Naive thymus-derived CD8-positive, alpha-beta T cell (primary cell): ENCODE measurements around the gene PROK2. TPM values are rescaled to one million over a fixed set of nuclear protein-coding genes. Genes with fewer than 3 reads are reported as not detected.

Experiments
- ATAC-seq, 2 donors: fragments of 150-1000 bp; cut with Tn5 transposase in 1 of 2; sonication (Bioruptor Pico), chemical (Tn5 transposase) in 1 of 2; 1 replicate in 1 of 2; 2 replicates in 1 of 2; pipeline ENCODE4 v1.10.0; 2021; ENCODE audit warnings: mild to moderate bottlenecking in 2 of 2, moderate library complexity in 2 of 2
- POLR2A ChIA-PET: fragments of 350-600 bp; sonication (Branson Sonifier 250); formaldehyde crosslinking; loops from one replicate; lab custom pipeline; 2021; ENCODE audit warnings: antibody characterized with exemption; lab: Charles Lee
- DNase-seq, 10 donors: peaks; one replicate each; pipeline versions ENCODE4 v3.0.0 to v3.0.0-alpha.2; 2020 to 2022
- H3K27ac Mint-ChIP-seq, 10 donors: one replicate each; pipeline ENCODE4 v1.8.0; 2020 to 2022; ENCODE audit warnings: mild to moderate bottlenecking in 10 of 10, mixed read lengths in 10 of 10, moderate library complexity in 4 of 10, inconsistent platforms in 1 of 10
- H3K27me3 Mint-ChIP-seq, 5 donors: one replicate each; pipeline ENCODE4 v1.8.0; 2021 to 2022; ENCODE audit warnings: mixed read lengths in 5 of 5
- H3K36me3 Mint-ChIP-seq, 3 donors: one replicate each; pipeline ENCODE4 v1.8.0; 2020 to 2022; ENCODE audit warnings: mixed read lengths in 3 of 3, mild to moderate bottlenecking in 2 of 3, inconsistent platforms in 1 of 3
- H3K4me1 Mint-ChIP-seq, 4 donors: one replicate each; pipeline ENCODE4 v1.8.0; 2021 to 2022; ENCODE audit warnings: mixed read lengths in 4 of 4
- H3K4me3 Mint-ChIP-seq, 10 donors: one replicate each; pipeline ENCODE4 v1.8.0; 2020 to 2022; ENCODE audit warnings: mild to moderate bottlenecking in 10 of 10, mixed read lengths in 10 of 10, moderate library complexity in 6 of 10, inconsistent platforms in 1 of 10
- H3K9me3 Mint-ChIP-seq, 9 donors: one replicate each; pipeline ENCODE4 v1.8.0; 2020 to 2022; ENCODE audit warnings: mixed read lengths in 9 of 9, mild to moderate bottlenecking in 3 of 9, inconsistent platforms in 1 of 9, moderate library complexity in 1 of 9
- polyA plus RNA-seq, 3 donors: library from polyadenylated mRNA; unstranded; fragments of 300-500 nt; fragmentation: Illumina TruSeq; gene quantifications; one replicate each; pipeline ENCODE4 v1.2.3, GENCODE V29; 2021
- total RNA-seq, 8 experiments: library from RNA in 2 of 8; stranded (reverse) in 2 of 8; gene quantifications; one replicate each; pipeline ENCODE4 v1.2.3 and lab custom pipeline; 2021 to 2026

The PROK2 gene, protein sequence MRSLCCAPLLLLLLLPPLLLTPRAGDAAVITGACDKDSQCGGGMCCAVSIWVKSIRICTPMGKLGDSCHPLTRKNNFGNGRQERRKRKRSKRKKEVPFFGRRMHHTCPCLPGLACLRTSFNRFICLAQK
- not detected for total RNA-seq
- polyA plus RNA-seq: under 1 TPM in 1 of 3 donors, not detected in 2; 0.91 TPM
- total RNA-seq (lab: John Stamatoyannopoulos, UW): 0 to 0.34 (median 0) reads per million in 6 experiments

DNA sequence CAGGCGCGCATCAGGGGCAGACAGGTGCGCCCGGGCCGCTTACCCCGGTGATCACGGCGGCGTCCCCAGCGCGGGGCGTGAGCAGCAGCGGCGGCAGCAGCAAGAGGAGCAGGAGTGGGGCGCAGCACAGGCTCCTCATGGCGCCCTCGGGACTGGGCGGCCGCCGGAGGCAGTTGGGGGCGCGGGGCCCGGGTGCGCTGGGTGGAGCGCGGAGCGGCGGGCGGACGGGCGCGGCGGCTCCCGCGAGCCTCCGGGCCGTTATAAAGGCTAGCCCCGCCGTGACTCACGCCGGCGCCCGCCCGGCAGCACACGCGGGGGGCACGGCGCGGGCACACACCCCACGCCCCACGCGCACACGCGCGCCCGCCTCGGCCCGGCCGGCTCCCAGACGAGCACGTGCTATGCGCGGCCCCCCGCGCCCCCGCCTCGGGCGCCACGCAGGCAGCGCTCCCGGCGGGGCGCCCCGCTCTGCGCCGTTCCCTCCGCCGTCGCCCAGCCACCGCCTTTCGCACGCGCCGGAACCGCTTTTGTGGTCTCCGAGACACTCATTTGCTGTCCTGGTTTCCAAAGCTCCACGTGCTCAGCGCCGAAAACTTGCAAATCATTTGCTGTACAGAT, at the start of gene PROK2:
TSS of gene PROK2 (minus strand) at position 235 of the 618 bp plus-strand sequence. CDS start at position 139, 96 bp downstream.
- peak; percentile 78 to 83 for ATAC-seq
- peak within 1 kb of the TSS; percentile 69 to 87 (median 80) for H3K4me3 Mint-ChIP-seq
- H3K36me3 Mint-ChIP-seq: no peaks in the 10 kb centered on the region
- peaks cover 2 to 25% (median 20%) of the 10 kb centered on the region in 4 donors for H3K4me1 Mint-ChIP-seq
- peak in 5 of 10 donors; percentile 1 to 29 (median 6) for DNase-seq
- H3K9me3 Mint-ChIP-seq: no peaks in the 10 kb centered on the region
- peaks cover 26 to 71% (median 41%) of the 10 kb centered on the region in 5 donors for H3K27me3 Mint-ChIP-seq
- H3K27ac Mint-ChIP-seq: peak within 1 kb of the TSS in 2 of 10 donors; percentile 24 to 27
- POLR2A ChIA-PET: no interaction called here

DNA sequence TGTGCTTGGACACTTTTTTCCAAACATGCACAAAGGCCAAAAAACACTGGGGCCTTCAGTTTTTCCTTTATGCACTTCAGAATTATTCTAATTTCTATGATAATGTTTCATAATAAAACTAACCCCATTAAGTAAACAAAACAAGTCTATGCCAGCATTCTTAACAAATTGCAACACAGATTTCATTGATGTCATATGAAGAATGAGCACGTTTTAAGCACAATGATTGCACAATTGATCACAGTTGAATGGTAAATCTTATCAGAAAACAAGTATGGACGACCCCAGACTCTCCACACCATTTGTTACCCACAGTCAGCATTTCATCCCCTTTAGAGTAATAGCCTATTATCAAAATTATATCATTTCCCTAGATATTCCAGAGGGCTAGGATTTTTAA, 46.7 kb upstream of the PROK2 start:
- no peaks in the 10 kb centered on the region for H3K36me3 Mint-ChIP-seq
- peaks cover 0 to 4% (median 0%) of the 10 kb centered on the region in 5 donors for H3K27me3 Mint-ChIP-seq

DNA sequence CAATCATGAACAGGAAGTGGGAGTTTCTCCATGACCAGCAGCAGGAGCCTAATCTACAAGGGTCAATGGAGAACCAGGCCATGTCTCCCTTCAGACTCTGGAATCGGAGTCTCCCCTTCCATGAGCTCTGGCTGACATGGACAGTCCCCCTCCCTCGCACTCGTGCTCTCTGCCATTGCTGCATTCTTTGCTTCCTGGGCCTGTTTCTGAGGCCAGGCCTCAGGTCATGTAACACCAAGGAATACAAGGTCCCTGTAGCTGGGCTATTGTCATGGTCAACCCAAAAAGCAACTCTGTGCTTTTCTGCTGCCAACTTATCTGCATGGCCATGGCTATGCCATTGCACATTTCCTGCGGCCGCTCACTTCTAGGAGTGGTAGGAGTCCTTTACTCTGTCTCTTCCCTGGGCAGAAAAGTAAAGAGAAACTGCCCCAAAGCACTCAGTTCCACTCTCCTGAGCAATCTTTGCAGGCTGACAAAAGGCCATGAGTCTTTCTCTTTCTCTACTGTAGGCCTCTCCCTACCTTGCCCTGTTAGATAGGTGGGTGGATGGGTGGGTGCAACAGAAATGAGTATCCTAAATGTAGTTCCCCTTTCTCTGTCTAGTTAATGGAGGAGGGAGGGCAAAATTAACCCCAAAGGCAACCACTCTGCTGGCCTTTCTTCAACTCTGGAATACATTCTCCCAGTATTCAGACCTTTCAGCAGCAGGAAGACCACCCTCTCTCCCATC, 40.8 kb upstream of the PROK2 start:
- no peak overlapping the region for H3K27ac Mint-ChIP-seq
- POLR2A ChIA-PET: no interaction called here
- no peak for ATAC-seq

More for the DNA sequence above, 46.7 kb upstream of the PROK2 start:
- Mint-ChIP-seq H3K4me1 (no peaks in the 10 kb centered on the region), H3K9me3 (no peaks in the 10 kb centered on the region), H3K27ac (no peak overlapping the region), H3K4me3 (no peak overlapping the region)
- POLR2A ChIA-PET: no interaction called here
- no peak for ATAC-seq
- DNase-seq: no peak

DNA sequence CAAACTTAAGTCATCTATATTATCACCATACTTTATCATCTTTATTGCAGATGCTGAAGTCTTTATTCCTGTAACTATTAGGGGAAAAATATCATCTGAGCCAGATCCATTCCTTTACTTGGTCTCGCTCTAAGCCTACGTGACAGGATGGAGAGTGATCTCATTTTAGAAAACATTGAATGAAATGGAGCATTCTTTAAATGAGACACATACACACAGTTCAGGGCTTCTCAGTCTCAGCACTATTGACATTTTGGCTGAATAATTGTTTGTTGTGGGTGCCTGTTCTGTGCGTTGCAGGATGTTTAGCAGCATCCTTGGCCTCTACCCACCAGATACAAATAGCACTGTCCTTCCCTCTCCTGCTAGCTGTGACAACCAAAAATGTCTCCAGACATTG, 36.2 kb upstream of the PROK2 start:
- no peak for ATAC-seq
- H3K9me3 Mint-ChIP-seq: no peaks in the 10 kb centered on the region
- H3K4me3 Mint-ChIP-seq: no peak overlapping the region
- no peaks in the 10 kb centered on the region for H3K36me3 Mint-ChIP-seq
- peaks cover 0 to 4% (median 0%) of the 10 kb centered on the region in 5 donors for H3K27me3 Mint-ChIP-seq
- no peak for DNase-seq
- peaks cover 0 to 2% (median 0%) of the 10 kb centered on the region in 4 donors for H3K4me1 Mint-ChIP-seq
- POLR2A ChIA-PET: no interaction called here
- H3K27ac Mint-ChIP-seq: no peak overlapping the region

More for the DNA sequence above, 40.8 kb upstream of the PROK2 start:
- Mint-ChIP-seq H3K27me3 (peaks cover 0 to 4% (median 0%) of the 10 kb centered on the region in 5 donors), H3K36me3 (no peaks in the 10 kb centered on the region), H3K9me3 (no peaks in the 10 kb centered on the region), H3K4me3 (no peak overlapping the region), H3K4me1 (peaks cover 0 to 2% (median 0%) of the 10 kb centered on the region in 4 donors)
- no peak for DNase-seq

DNA sequence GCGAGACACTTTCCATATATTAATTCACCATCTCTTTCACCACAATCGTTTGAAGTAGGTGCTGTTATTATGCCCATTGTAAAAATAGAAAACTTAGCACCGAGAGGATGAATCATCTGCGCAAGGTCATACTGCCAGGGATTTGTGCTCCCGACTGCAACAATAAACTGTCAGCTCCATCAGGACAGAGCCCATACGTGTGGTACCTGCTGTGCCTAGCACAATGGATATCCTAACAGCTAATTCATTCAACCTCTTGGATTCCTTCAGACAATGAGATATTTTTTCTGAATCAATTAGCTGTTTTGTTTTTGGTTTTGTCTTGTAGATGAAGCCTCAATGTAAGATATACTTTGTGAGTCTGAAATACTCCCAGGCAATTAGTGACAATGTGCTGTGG, 32.3 kb upstream of the PROK2 start:
- Mint-ChIP-seq H3K27ac (no peak overlapping the region), H3K4me1 (no peaks in the 10 kb centered on the region), H3K36me3 (no peaks in the 10 kb centered on the region), H3K27me3 (no peaks in the 10 kb centered on the region), H3K9me3 (no peaks in the 10 kb centered on the region), H3K4me3 (no peak overlapping the region)
- POLR2A ChIA-PET: no interaction called here
- ATAC-seq: no peak
- DNase-seq: no peak

DNA sequence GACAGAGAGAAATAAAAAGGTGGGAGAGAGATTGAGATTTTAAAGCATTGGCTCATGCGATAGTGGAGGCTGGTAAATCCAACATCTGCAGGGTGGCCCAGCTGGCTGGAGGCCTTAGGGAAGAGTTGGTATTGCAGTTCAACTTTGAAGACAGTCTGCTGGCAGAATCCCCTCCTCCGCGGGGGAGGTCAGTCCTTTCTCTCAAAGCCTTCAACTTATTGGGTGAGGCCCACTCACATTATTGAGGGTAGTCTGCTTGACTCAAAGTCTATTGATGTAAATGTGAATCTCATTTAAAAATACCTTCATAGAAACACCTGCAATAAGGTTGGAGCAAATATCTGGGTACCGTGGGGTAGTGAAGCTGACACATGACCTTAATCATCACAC, 31.8 kb upstream of the PROK2 start:
- DNase-seq: no peak
- Mint-ChIP-seq H3K27ac (no peak overlapping the region), H3K27me3 (no peaks in the 10 kb centered on the region), H3K9me3 (no peaks in the 10 kb centered on the region), H3K4me1 (no peaks in the 10 kb centered on the region), H3K36me3 (no peaks in the 10 kb centered on the region), H3K4me3 (no peak overlapping the region)
- POLR2A ChIA-PET: no interaction called here
- no peak for ATAC-seq

DNA sequence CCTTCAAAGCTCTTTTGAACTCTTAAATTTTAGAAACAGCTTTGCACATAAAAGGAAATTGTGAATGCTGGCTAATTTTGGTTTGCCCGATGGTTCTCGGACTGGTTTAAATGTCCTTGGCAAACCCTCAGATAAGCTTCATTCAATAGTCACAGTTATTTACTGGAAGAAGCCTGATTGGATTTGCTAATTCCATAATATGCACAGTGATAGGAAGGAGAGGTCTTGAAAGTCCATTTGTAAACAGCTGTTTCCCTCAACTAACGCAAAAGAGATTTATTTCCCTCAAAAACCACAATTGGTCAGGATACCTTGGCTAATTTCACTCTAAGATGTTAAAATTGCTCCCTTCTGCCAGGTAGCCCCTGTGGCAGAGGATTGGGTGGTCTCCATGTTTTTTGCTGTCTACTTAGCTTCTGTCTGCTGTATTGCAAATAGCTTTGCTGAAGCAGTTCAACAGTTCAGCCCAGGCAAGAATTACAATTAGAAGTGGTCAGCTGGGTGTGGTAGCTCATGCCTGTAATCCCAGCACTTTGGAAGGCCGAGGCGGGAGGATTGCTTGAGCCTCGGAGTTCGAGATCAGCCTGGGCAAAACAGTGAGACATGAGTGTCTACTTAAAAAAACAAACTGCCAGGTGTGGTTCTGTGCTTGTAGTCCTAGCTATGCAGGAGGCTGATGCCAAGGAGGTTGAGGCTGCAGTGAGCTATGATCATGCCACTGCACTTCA, 30.6 kb upstream of the PROK2 start:
- no peaks in the 10 kb centered on the region for H3K9me3 Mint-ChIP-seq
- H3K4me1 Mint-ChIP-seq: no peaks in the 10 kb centered on the region
- no peak overlapping the region for H3K4me3 Mint-ChIP-seq
- POLR2A ChIA-PET: interaction anchor here (0.7 kb wide), 1 partner anchor 80 kb away, joined by 3 read pairs; no protein-coding TSS in a partner anchor
- no peak for DNase-seq
- ATAC-seq: no peak
- no peaks in the 10 kb centered on the region for H3K27me3 Mint-ChIP-seq
- H3K27ac Mint-ChIP-seq: peak overlapping the region in 1 of 10 donors; percentile 48
- H3K36me3 Mint-ChIP-seq: no peaks in the 10 kb centered on the region

DNA sequence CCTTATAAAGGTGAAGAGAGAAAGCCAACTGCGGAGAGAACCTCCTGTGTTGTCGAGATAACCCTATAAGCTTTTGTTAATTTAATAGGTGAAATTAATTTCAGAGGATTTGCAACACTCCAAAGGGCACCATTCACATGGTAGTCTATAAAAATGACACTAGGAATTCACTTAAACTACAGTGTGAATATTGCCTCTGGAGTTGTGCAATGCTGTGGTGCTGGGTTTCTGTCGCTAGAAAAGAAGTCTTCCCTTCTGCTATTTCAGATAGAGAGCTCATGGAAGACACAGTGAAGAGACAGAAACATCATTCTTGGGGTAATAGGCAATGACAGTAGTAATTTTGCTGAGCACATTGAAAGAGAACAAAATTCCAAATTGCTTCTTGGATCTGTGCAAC, 28.8 kb upstream of the PROK2 start:
- no peak overlapping the region for H3K4me3 Mint-ChIP-seq
- H3K9me3 Mint-ChIP-seq: no peaks in the 10 kb centered on the region
- ATAC-seq: no peak
- no peaks in the 10 kb centered on the region for H3K36me3 Mint-ChIP-seq
- DNase-seq: no peak
- POLR2A ChIA-PET: no interaction called here
- H3K27me3 Mint-ChIP-seq: no peaks in the 10 kb centered on the region
- no peaks in the 10 kb centered on the region for H3K4me1 Mint-ChIP-seq
- no peak overlapping the region for H3K27ac Mint-ChIP-seq

DNA sequence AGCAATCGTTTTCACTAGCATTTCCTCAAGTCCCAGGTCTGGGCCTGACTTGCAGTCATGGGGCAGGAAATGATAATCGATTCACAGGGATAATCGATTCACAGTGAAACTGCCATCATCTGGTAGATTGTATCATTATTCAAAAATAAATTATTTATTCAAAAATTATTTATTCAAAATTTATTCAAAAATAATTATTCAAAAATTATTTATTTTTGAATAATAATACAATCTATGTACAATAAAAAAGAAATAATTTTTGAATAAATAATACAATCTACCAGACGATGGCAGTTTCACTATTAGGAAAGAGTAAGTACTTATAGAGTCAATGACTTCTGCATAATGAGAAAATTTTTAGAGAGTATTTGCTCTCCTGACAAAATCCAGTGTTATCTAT, 28.1 kb upstream of the PROK2 start:
- POLR2A ChIA-PET: no interaction called here
- Mint-ChIP-seq H3K4me1 (no peaks in the 10 kb centered on the region), H3K36me3 (no peaks in the 10 kb centered on the region), H3K9me3 (no peaks in the 10 kb centered on the region), H3K4me3 (no peak overlapping the region), H3K27ac (no peak overlapping the region), H3K27me3 (no peaks in the 10 kb centered on the region)
- ATAC-seq: no peak
- no peak for DNase-seq

DNA sequence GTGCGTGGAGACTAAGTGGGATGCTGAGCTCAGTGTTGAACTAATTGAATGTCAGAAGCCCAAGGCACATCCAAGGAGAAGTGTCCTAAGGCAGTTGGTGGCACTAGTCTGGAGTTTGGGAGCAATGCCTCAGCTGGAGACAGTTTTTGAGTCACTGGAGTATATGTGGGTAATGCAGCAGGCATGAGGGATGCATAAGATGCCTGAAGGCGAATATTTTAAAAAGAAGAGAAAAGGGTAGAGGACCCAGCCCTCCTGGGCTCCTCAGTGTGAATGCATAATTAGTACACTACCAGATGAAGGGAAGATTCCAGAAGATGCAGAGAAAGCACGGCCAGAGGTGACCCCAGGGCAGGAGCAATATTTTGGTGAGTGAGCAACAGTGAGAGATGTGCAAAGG, 25.1 kb upstream of the PROK2 start:
- no peak overlapping the region for H3K4me3 Mint-ChIP-seq
- peaks cover 0 to 1% (median 0%) of the 10 kb centered on the region in 5 donors for H3K27me3 Mint-ChIP-seq
- ATAC-seq (no peak), DNase-seq (no peak)
- no peak overlapping the region for H3K27ac Mint-ChIP-seq
- H3K4me1 Mint-ChIP-seq: no peaks in the 10 kb centered on the region
- H3K36me3 Mint-ChIP-seq: no peaks in the 10 kb centered on the region
- POLR2A ChIA-PET: no interaction called here
- no peaks in the 10 kb centered on the region for H3K9me3 Mint-ChIP-seq

DNA sequence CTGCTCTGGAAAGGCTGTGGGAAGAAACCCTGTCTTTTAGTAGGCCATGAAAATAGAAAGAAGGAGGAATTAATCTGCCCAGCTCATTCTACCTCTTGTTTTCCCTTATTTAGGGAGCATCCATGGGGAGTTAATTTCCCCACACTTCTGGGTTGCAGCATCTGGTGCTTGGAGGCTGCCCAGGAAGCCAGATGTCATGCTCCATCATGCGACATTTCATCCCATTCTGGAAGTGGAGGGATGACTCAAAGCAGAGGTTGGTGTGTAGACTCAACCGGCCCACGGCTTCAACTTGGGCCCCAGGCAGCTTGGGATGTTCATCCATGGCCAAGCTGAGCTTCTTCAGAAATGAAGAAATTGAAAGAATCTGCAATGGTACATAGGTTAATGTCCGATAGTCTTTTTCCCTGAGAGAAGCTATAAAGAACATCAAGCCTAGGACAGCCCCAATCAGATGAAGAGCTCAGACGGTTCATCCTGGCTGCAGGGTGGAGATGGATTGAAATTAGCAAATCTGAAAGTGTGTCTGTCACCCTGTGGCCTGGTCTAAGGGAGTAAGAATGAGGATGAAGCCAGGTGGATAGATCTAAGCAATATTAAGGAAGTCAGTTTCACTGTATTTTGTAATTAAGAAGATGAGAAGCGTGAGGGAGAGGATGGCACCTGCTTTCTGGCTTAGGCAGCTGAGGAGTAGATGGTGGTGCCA, 24.5 kb upstream of the PROK2 start:
- H3K4me1 Mint-ChIP-seq: no peaks in the 10 kb centered on the region
- H3K9me3 Mint-ChIP-seq: no peaks in the 10 kb centered on the region
- POLR2A ChIA-PET: no interaction called here
- ATAC-seq (no peak), DNase-seq (no peak)
- peaks cover 0 to 1% (median 0%) of the 10 kb centered on the region in 5 donors for H3K27me3 Mint-ChIP-seq
- H3K36me3 Mint-ChIP-seq: no peaks in the 10 kb centered on the region
- H3K27ac Mint-ChIP-seq: no peak overlapping the region
- no peak overlapping the region for H3K4me3 Mint-ChIP-seq

DNA sequence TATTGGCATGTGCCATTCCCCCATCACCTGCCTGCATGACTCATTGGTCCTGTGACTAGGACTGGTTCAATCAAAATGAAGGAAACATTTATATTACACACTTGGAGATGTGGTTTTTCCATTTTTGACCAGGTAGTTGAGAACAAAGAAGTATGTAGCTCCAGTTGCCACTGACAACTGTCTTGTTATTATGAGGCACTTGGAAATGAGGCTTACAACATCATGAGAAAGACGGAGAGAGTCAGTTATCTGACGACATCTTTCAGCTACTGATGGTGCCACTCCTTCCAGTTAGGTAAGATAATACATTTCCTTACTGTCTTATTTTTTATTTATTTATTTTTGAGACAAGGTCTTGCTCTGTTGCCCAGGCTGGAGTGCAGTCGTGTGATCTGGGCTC, 21.8 kb upstream of the PROK2 start:
- no peak overlapping the region for H3K4me3 Mint-ChIP-seq
- DNase-seq: no peak
- no peaks in the 10 kb centered on the region for H3K4me1 Mint-ChIP-seq
- H3K27ac Mint-ChIP-seq: no peak overlapping the region
- POLR2A ChIA-PET: interaction anchor here (0.6 kb wide), 1 partner anchor 104 kb away, joined by 4 read pairs; no protein-coding TSS in a partner anchor
- no peaks in the 10 kb centered on the region for H3K9me3 Mint-ChIP-seq
- H3K36me3 Mint-ChIP-seq: no peaks in the 10 kb centered on the region
- H3K27me3 Mint-ChIP-seq: peaks cover 1 to 14% (median 4%) of the 10 kb centered on the region in 5 donors
- no peak for ATAC-seq
